Renal pelvis (tissue), 4 donors: ENCODE measurements around the gene APOO. TPM values are rescaled to one million over a fixed set of nuclear protein-coding genes. Genes with fewer than 3 reads are reported as not detected.

Experiments
- DNase-seq: peaks from one replicate; pipeline ENCODE4 v3.0.0-alpha.2; 2013
- polyA plus RNA-seq, 3 donors: library from polyadenylated mRNA; unstranded; fragments of 120-200 nt; gene quantifications; one replicate each; pipeline ENCODE4 v1.2.1, GENCODE V29; 2013; ENCODE audit not compliant: insufficient read length in 3 of 3

Gene APOO
- polyA plus RNA-seq, 3 donors, result 32.7 to 36.8 (median 34.7) TPM

GRCh38 chrX:23789386-23790154 lies 118.2 kb downstream of the APOO start:
- no peak for DNase-seq

GRCh38 chrX:23788946-23789345 lies 118.8 kb downstream of the APOO start:
- DNase-seq, result no peak

- DNase-seq, result no peak
Observed at GRCh38 chrX:23788521-23788920, 119.2 kb downstream of the APOO start.

- no peak for DNase-seq
Observed at GRCh38 chrX:23787745-23788118, 120.0 kb downstream of the APOO start.

GRCh38 chrX:23786268-23786815 lies 121.4 kb downstream of the APOO start:
- no peak for DNase-seq

GRCh38 chrX:23785580-23785979 lies 122.2 kb downstream of the APOO start:
- no peak for DNase-seq

- no peak for DNase-seq
Observed at GRCh38 chrX:23784470-23785331, 123.0 kb downstream of the APOO start.

- DNase-seq, result no peak
Observed at GRCh38 chrX:23783589-23784469, 123.9 kb downstream of the APOO start.

Other genes with a start within 250 kb of the APOO start
- 100 to 1,000 TPM in 2 of 3 donors, 10 to 100 TPM in 1; 98.9 to 110 (median 100) TPM for gene PRDX4, start 240.4 kb downstream of the APOO start, polyA plus RNA-seq
- gene ACOT9, start 164.7 kb downstream of the APOO start, polyA plus RNA-seq, result 10 to 100 TPM; 27.8 to 39.6 (median 38.3) TPM
- 100 to 1,000 TPM; 205 to 274 (median 210) TPM for gene SAT1, start 124.8 kb downstream of the APOO start, polyA plus RNA-seq
- under 1 TPM; 0.21 to 0.34 (median 0.21) TPM for gene CXorf58, start 68 bp upstream of the APOO start, polyA plus RNA-seq
- 10 to 100 TPM; 12.3 to 14.2 (median 14.0) TPM for gene KLHL15, start 119.2 kb upstream of the APOO start, polyA plus RNA-seq
- gene EIF2S3, start 147.0 kb upstream of the APOO start, polyA plus RNA-seq, result 100 to 1,000 TPM; 150 to 231 (median 185) TPM
- gene ZFX, start 241.8 kb upstream of the APOO start, polyA plus RNA-seq, result 10 to 100 TPM; 25.5 to 48.7 (median 29.9) TPM